Myocyte (in vitro differentiated cells): ENCODE data around the gene ZNF14. TPM values are rescaled to one million over a fixed set of nuclear protein-coding genes. Genes with fewer than 3 reads are reported as not detected.

ENCODE experiments used
- total RNA-seq: library from RNA; depleted of rRNA; stranded (reverse); fragments of >200 nt; gene quantifications from 2 replicates; pipeline ENCODE4 v1.2.3, GENCODE V29; 2014

Gene ZNF14
- total RNA-seq, 1 donor from 2014 or later: 5.6 TPM

Other genes starting within 250 kb of the ZNF14 start
- 0.91 and 1.4 TPM in 2 replicates for gene TSSK6, start 217.6 kb downstream of the ZNF14 start, total RNA-seq
- gene NDUFA13, start 216.9 kb downstream of the ZNF14 start, total RNA-seq: 18.0 and 46.5 TPM in 2 replicates
- gene YJEFN3, start 204.2 kb downstream of the ZNF14 start, total RNA-seq: 1.6 and 4.5 TPM in 2 replicates
- 0.26 and 0.62 TPM in 2 replicates for gene CILP2, start 194.8 kb downstream of the ZNF14 start, total RNA-seq
- gene PBX4, start 114.4 kb downstream of the ZNF14 start, total RNA-seq: 1.1 and 1.8 TPM in 2 replicates
- 3.1 and 3.7 TPM in 2 replicates for gene LPAR2, start 104.9 kb downstream of the ZNF14 start, total RNA-seq
- 12.4 and 13.3 TPM in 2 replicates for gene GMIP, start 89.5 kb downstream of the ZNF14 start, total RNA-seq
- gene ATP13A1, start 69.4 kb downstream of the ZNF14 start, total RNA-seq: 102 and 113 TPM in 2 replicates
- gene ZNF101, start 64.3 kb downstream of the ZNF14 start, total RNA-seq: 2.4 and 5.2 TPM in 2 replicates
- gene ZNF506, start 88.6 kb upstream of the ZNF14 start, total RNA-seq: 15.2 and 22.1 TPM in 2 replicates
- gene ZNF253, start 132.8 kb upstream of the ZNF14 start, total RNA-seq: 12.9 and 13.7 TPM in 2 replicates
- gene ZNF93, start 167.8 kb upstream of the ZNF14 start, total RNA-seq: 18.4 and 23.3 TPM in 2 replicates